Germinal center (tissue), 1 donor: ENCODE data around the gene NR5A1.

Experiments
- DNase-seq: peaks from one replicate; pipeline ENCODE4 v3.0.0; 2012; ENCODE audit warnings: mixed read lengths, low spot score

The NR5A1 gene

DNA sequence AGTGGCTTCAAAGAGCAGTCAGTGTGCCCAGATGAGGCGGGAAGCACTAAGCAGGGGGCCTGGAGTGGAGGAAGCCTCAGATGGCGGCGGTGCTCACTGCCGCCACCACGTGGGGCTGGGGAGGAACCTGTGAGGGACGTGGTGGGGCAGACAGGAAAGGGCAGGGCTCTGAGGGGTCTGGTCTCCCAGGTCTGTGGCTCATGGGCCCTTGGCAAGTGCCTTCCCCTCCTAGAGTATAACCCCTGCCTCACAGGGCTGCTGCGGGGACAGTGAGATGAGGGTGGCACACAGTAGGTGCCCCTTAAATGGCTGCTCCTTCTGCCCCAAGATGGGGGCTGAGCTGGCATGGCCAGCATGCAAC is 26.6 kb downstream of the NR5A1 start:
- peak; percentile 75 for DNase-seq

DNA sequence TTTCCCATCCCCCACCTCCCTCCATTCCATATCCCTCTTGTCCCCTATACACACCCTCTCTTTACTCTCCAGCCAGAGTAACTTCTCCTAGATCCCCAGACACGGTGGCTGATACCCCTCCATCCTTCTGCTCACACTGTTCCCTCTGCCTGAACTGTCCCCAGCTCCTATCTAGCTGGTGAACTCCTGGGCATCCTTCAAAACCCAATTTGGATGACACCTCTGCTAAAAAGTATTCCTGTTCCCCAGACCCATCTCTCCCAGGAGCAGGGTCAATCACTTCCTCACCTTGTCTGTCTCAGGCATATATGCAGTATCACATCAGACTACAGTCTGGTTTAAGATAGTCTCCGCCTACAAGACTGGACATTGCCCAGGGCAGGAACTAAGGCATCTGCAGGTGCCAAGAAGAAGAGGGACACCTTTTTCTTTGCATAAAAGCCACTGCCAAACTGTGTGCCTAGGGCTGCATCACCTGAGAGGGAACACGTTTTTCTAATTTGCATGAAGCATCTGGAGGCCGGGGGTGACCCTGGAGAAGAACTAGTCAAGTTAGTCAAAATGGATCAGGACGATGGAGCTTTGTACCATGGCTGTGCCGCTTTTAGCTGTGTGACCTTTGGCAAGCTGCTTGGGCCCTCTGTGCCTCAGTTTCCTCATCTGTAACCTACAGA is 27.1 kb downstream of the NR5A1 start:
- DNase-seq = peak; percentile 41

GRCh38 chr9:124479371-124479770 is 27.8 kb downstream of the NR5A1 start:
- DNase-seq = no peak

DNA sequence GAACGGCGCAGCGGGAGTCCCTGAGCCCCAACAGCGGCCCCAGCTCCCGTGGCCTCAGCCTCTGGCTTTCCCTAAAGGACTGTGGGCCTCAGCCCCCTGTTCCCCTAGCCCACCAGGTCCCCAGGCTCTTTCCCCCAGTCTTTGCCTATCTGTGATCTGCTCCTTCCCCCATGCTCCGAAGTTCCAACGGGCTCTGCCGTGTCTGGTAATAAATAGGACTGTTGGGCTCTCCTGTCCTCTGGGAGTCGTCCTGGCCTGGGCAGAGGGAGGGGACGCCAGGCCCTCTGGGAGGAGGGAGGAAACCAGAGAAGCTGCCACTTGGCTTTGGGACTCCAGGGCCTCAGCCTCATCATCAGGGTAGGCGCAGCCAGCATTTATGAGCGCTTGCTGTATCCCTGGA is 28.8 kb downstream of the NR5A1 start:
- DNase-seq = no peak

- DNase-seq = no peak
Observed at GRCh38 chr9:124477648-124478285, 29.4 kb downstream of the NR5A1 start.

GRCh38 chr9:124477211-124477647 is 30.0 kb downstream of the NR5A1 start:
- no peak for DNase-seq

GRCh38 chr9:124475868-124476690 is 31.1 kb downstream of the NR5A1 start:
- no peak for DNase-seq

GRCh38 chr9:124475158-124475867 is 31.9 kb downstream of the NR5A1 start:
- no peak for DNase-seq

GRCh38 chr9:124474151-124474550 is 33.0 kb downstream of the NR5A1 start:
- no peak for DNase-seq

- no peak for DNase-seq
Observed at GRCh38 chr9:124473310-124473709, 33.9 kb downstream of the NR5A1 start.

GRCh38 chr9:124472770-124473169 is 34.4 kb downstream of the NR5A1 start:
- DNase-seq = no peak

GRCh38 chr9:124471761-124472160 is 35.4 kb downstream of the NR5A1 start:
- no peak for DNase-seq

DNA sequence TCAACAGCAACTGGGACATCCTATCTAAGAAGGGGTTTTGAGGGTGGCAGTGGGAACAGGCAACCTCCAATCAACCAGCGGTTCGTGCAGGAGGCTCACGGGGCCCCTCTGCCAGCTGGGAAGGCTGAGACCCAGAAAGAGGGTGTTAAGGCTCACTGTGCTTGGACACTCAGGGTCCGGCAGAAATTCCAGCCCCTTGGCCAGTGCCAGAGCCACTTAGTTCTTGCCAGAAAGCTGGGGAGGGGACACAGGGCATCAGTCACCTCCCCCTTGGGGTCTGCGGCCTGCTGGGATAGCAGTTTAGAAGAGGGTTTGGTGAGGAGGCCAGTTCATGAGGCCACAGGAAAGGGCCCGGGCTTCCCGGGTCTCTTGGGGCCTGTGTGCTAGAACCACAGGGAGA is 36.5 kb downstream of the NR5A1 start:
- DNase-seq = no peak

- DNase-seq = no peak
Observed at GRCh38 chr9:124470306-124470705, 36.9 kb downstream of the NR5A1 start.

DNA sequence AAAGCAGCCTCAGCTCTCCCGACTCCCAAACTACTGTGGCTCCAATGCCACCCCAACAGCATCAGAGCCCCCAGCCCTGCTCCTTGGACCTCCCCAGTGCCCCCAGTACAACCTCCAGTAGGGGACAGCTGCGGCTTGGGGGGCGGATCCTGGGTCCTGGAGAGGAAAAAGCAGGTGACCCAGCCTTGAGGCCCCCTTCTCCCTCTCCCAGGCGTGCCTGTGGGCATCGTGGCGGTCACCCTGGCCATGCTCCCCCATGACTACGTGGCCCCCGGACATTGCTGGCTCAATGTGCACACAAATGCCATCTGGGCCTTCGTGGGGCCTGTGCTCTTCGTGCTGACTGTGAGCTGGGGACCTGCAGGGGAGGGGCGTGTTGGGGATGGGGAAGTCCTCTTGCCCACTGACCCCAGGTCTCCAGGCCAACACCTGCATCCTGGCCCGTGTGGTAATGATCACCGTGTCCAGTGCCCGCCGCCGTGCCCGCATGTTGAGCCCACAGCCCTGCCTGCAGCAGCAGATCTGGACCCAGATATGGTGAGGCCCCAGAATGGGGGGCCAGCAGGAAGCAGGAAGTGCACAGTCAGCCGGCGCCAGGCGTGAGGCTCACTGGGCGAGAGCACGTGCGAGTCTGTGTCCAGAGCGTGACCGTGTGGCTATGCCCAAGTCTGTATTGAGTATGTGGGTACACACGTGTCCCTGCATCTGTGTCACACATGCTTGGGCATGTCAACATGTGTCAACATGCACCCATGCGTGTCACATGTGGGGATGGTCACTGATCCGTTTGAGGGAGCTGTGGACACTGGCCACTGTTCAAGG is 38.0 kb downstream of the NR5A1 start:
- DNase-seq = no peak

- DNase-seq = peak; percentile 35
Observed at GRCh38 chr9:124468061-124468740, 39.0 kb downstream of the NR5A1 start.

DNA sequence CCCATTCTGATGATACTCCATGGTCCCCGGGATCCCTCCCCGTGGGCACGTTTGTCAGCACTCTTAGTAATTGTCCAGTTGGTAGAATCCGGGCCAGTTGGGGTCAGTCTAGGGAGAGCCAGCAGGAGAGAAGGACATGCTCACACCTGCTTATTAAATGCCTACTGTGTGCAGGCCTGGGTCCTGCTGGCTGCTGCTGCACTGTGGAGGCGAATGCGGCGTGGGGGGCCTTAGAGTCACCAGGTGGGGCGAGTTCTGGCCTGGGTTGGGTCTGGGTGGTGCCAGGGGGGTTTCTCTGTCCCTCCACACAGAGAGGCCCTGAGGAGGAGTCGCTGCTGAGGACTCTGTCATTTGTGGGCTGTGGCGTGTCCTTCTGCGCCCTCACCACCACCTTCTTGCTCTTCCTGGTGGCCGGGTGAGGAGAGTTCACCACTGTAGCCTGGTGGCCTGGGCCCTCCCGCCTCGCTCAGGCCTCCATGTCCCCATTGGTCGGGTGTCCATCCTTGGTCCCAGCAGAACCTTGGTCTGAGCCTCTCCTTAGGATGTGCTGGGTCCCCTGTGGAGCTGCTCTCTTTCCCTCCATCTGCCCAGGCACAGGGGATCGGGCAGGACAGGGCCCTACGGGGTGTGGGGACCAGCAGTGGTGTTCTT is 39.7 kb downstream of the NR5A1 start:
- DNase-seq = no peak

- DNase-seq = no peak
Observed at GRCh38 chr9:124465736-124466135, 41.5 kb downstream of the NR5A1 start.

DNA sequence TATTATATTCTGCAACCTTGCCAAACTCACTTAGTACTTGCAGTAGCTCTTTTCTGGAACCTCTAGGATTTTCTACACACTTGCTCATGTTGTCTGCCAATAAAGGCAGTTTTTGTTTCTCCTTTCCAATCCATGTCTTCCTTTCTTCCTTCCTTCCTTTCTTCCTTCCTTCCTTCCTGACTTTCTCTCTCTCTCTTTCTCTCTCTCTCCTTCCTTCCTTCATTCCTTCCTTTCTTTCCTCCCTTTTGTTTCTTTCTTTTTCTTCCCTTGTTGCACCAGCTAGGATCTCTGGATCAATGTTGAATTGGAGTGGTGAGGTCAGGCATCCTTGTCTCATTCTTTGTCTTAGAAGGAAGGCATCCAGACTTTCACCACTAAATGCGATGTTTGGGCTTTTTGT is 44.5 kb downstream of the NR5A1 start:
- DNase-seq = no peak

DNA sequence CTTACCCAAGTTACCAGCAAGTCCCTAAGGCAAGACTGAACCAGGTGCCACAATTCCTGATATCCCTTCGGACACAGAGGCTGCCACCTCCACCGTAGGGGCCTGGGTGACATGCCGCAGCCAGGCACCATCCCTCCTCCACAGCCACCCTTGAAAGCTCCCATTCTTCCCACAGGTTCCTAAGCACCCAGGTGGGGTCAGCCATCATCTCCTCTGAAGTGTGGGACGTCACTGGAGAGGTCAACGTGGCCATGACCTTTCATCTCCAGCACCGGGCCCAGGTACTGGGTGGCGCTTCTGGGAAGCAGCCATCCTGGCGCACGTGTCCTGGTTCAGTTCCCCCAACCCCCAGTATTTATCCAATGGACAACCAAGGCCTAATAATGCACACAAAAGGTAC is 48.8 kb downstream of the NR5A1 start:
- no peak for DNase-seq
